ENCODE data around the gene STUM.

The STUM gene

DNA sequence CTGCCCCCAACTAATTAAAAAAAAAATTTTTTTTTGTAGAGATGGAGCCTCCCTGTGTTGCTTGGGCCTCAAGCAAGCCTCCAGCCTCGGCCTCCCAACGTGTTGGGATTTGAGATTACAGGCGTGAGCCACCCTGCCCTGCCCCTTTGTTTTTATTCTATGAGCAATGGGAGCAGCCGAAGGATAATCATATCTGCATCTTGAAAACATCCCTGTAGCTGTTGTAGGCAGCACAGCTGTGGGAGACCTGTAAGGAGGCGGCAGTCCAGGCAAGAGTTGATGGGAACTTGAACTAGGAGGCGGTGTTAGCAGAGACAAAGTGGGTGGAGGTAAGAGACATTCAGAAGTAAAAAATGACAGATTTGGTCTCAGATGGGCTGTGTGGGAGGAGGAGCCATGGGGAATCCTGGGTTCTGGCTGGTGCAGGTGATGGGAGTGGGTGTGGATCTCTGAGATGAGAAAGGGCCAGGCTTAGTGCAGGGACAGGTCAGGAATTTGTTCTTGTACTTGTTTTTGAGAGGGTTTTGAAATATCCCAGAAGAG, 31.3 kb downstream of the STUM start:
- TF ChIP-seq CTCF (IDR thresholded peaks at IDR 0.05; ENCODE audit: low read length, missing control alignments): no peak
- no peak for DNase-seq (ENCODE audit: low read depth)
- H3K4me3 ChIP-seq (replicated peaks; ENCODE audit: low read depth, low read length): no peak overlapping the region

- no peak for DNase-seq (ENCODE audit: low read depth)
- no peak for TF ChIP-seq CTCF (IDR thresholded peaks at IDR 0.05; ENCODE audit: low read length, missing control alignments)
- no peak overlapping the region for H3K4me3 ChIP-seq (replicated peaks; ENCODE audit: low read depth, low read length)
Observed at GRCh38 chr1:226580625-226581270, 32.2 kb downstream of the STUM start.

GRCh38 chr1:226581650-226582330, 33.2 kb downstream of the STUM start:
- no peak overlapping the region for H3K4me3 ChIP-seq (replicated peaks; ENCODE audit: low read depth, low read length)
- DNase-seq (ENCODE audit: low read depth): no peak
- TF ChIP-seq CTCF (IDR thresholded peaks at IDR 0.05; ENCODE audit: low read length, missing control alignments): no peak

- TF ChIP-seq CTCF (IDR thresholded peaks at IDR 0.05; ENCODE audit: low read length, missing control alignments): no peak
- DNase-seq (ENCODE audit: low read depth): no peak
- H3K4me3 ChIP-seq (replicated peaks; ENCODE audit: low read depth, low read length): no peak overlapping the region
Observed at GRCh38 chr1:226582966-226583365, 34.4 kb downstream of the STUM start.

- DNase-seq (ENCODE audit: low read depth): no peak
- TF ChIP-seq CTCF (IDR thresholded peaks at IDR 0.05; ENCODE audit: low read length, missing control alignments): no peak
- H3K4me3 ChIP-seq (replicated peaks; ENCODE audit: low read depth, low read length): no peak overlapping the region
Observed at GRCh38 chr1:226584164-226584563, 35.6 kb downstream of the STUM start.

DNA sequence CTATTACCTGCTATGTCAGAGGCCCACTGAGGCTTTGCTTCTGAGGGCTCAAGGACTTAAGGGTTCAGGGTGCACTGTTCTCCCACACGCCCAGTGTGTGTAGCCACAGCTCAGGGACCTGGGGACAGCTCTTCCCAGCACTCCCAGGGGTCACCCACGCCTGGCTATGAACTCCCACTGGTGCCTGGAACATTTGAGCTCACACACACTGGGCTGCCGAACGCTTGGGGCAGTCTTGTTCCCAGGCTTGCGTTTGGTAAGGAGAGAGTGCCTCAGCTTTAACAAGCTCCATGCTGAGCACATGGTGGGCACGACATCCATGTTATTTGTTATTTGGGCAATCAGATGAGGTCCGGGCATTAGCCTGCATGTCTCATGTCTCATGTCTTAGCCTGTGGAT, 37.6 kb downstream of the STUM start:
- H3K4me3 ChIP-seq (replicated peaks; ENCODE audit: low read depth, low read length): no peak overlapping the region
- TF ChIP-seq CTCF (IDR thresholded peaks at IDR 0.05; ENCODE audit: low read length, missing control alignments): no peak
- no peak for DNase-seq (ENCODE audit: low read depth)

Measured in fibroblast of pulmonary artery (primary cell).